Stimulated activated CD8-positive, alpha-beta memory T cell treated with anti-CD3 and anti-CD28 coated beads, Interleukin-7, amount 100 ng/mL, for 24 hours (primary cell): ENCODE measurements around the gene SLC5A11.
"Not testable (repeated sequence)": the region's sequence is repeated elsewhere in the genome, so short reads cannot be mapped to it uniquely, and the experiment has no call there.

Source experiments
- DNase-seq: peaks from one replicate; pipeline ENCODE4 v3.0.0-alpha.2; 2020; ENCODE audit warnings: low read depth

SLC5A11 gene, protein sequence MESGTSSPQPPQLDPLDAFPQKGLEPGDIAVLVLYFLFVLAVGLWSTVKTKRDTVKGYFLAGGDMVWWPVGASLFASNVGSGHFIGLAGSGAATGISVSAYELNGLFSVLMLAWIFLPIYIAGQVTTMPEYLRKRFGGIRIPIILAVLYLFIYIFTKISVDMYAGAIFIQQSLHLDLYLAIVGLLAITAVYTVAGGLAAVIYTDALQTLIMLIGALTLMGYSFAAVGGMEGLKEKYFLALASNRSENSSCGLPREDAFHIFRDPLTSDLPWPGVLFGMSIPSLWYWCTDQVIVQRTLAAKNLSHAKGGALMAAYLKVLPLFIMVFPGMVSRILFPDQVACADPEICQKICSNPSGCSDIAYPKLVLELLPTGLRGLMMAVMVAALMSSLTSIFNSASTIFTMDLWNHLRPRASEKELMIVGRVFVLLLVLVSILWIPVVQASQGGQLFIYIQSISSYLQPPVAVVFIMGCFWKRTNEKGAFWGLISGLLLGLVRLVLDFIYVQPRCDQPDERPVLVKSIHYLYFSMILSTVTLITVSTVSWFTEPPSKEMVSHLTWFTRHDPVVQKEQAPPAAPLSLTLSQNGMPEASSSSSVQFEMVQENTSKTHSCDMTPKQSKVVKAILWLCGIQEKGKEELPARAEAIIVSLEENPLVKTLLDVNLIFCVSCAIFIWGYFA

DNA sequence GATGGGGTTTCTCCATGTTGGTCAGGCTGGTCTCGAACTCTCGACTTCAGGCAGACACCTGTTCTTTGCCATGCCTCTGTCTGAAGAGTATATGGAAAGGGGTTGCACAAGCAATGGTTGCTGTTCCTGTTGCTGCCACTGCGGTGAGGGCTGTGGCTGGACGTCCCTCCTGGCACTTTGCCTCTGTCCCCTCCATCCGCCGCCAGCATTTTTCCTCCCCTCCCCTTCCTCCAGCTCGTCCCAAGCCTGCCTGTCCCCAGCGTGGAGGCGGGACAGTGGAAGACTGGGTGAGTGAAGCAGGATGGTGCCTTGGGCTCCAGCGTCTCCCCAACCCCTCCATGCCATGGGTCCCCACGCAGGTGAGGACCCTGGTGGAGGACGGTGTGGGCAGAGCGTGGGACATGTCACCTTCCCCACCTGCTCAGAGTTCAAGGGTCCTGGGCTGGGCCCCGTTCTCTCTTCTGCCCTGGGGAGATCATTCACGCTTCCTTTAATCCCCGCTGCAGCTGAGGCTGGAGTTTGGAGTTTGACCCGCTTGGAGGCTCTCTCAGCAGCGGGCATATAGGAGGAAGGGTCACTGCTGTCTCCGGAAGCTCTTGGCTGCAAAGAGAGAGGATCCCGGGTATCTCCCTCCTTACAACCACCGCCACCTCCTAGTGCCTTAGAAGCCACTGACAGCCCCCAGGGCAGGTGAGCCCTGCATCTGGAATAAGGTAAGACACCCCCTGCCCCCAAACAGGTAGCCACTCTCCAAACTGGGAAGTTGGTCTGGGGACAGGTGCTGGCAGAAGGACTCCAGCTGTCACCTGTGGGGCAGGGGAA, at the start of gene SLC5A11:
SLC5A11 (plus strand) TSS at position 238 of the 822 bp plus-strand sequence. CDS start 12,681 bp downstream, outside the sequence.
- no peak for DNase-seq

- no peak for DNase-seq
These were observed 45.2 kb upstream of the SLC5A11 start for GRCh38 chr16:24800586-24800985.

GRCh38 chr16:24801761-24802302, 43.9 kb upstream of the SLC5A11 start:
- DNase-seq = no peak

- DNase-seq = no peak
These were observed 40.3 kb upstream of the SLC5A11 start for GRCh38 chr16:24805484-24805883.

DNA sequence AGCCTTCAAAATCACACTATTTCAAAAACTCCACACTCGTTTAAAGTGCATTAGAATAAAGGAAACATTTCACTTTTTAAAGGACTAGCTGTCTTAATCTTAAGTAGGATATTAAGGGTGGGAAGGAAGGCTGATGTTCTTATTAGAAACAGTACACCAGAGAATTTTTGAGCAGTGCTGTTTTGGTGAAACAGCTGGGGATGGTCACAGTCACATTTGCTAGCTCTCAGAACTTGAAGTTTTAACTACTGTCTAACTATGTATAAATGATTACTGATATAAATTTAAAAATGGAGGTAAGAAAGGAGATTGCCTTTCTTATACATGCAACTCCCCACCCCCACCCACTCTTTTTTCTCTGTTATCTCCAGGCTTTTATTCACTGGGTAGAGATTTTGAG, 38.5 kb upstream of the SLC5A11 start:
- no peak for DNase-seq

- no peak for DNase-seq
These were observed 34.6 kb upstream of the SLC5A11 start for GRCh38 chr16:24810951-24811843.

GRCh38 chr16:24812813-24813212, 33.0 kb upstream of the SLC5A11 start:
- DNase-seq = not testable (repeated sequence)

DNA sequence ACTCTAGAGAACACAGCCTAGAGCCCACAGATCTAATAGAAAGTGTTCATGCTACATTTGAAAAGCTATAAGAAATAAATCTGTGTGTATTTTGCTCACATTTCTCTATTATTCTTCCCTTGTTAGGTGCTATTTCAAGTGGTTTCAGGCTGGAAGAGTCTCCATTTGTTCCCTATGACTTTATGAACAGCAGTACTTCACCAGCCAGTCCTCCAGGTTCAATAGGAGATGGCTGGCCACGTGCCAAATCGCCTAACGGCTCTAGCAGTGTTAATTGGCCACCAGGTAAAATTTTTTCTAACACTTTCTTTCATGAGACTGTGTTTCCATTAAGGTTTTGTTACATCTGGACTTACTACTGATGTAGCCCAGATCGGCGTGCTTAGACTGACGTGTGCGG, 30.7 kb upstream of the SLC5A11 start:
- no peak for DNase-seq

DNA sequence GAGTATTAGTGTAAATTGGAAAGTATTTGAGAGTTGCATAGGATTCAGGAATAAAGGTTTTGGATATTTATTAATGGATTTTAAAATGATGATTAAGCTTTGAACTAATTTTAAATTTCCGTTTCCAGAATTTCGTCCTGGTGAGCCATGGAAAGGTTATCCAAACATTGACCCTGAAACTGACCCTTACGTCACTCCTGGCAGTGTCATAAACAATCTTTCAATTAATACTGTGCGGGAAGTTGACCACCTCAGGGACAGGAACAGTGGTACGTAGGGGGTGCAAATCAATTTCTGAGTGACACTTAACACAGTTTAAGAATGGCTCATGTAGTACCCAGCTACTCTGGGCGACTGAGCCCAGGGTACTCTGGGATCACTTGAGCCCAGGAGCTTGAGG, 29.1 kb upstream of the SLC5A11 start:
- DNase-seq = no peak

- no peak for DNase-seq
These were observed 26.2 kb upstream of the SLC5A11 start for GRCh38 chr16:24819462-24820040.

GRCh38 chr16:24820522-24820921, 25.2 kb upstream of the SLC5A11 start:
- no peak for DNase-seq

GRCh38 chr16:24821129-24821528, 24.6 kb upstream of the SLC5A11 start:
- no peak for DNase-seq

DNA sequence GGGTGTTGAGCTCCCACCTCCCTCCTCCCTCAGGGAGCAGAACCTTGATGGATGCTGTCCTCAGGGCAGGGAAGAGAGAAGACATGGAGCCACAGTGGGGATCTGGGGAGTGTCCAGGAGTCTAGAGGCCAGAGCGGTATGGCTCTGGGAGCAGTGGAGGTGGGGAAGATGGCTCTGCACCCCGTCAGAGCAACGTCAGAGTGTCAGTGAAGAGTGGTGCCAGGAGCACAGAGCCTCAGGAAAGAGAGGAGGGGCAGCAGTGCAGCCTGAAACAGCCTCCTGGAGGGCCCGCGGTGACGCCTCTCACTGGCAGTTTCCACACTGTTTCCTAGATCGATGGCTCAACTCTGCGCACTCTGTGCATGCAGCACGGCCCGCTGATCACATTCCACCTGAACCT, 23.2 kb upstream of the SLC5A11 start:
- no peak for DNase-seq

DNA sequence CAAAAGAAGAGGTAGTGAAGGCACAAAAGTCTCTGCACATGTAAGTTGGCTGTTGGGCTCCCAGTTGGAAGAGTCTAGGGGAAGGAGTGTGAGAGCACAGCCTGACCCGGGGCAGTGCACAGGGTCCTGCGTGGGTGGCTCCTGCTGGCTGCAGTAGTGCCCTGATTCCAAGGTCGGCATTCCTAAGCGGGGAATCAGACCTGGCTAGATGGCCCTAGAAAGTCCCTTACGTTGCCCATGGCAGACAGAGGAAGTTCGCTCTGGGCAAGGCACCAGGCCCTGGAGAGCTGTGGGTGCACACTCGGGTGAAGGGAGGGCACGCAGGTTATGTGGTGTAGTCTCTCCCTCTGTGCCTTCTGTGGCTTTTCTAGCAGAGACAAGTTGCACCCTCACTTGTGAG, 22.8 kb upstream of the SLC5A11 start:
- DNase-seq = no peak

GRCh38 chr16:24825696-24826095, 20.1 kb upstream of the SLC5A11 start:
- no peak for DNase-seq

DNA sequence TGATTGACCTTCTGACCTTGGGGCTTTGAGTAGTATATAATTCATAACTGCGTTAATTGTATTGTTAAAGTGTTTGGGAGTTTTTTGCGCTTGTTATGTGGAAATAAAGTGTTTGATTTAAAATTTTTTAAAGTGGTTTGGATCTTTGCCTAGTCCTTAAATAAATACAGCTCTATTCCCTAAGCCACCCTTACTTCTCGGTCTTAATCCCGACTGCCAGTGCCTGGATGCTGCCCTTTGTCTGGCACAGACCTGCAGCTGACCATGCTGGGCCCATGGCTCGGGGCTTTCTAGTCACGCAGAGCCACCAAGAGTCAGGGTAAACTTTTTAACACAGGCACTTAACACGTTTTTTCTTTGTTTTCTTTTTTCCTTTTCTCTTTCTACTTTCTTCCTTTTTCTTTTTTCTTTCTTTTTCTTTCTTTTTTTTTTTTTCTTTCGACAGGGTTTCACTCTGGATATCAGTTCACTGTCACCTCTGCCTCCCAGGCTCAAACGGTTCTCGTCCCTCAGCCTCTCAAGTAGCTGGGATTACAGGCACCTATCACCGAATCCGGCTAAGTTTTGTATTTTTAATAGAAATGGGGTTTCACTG, 19.6 kb upstream of the SLC5A11 start:
- DNase-seq = no peak

GRCh38 chr16:24826817-24827566, 18.8 kb upstream of the SLC5A11 start:
- no peak for DNase-seq

GRCh38 chr16:24829153-24829552, 16.6 kb upstream of the SLC5A11 start:
- no peak for DNase-seq

DNA sequence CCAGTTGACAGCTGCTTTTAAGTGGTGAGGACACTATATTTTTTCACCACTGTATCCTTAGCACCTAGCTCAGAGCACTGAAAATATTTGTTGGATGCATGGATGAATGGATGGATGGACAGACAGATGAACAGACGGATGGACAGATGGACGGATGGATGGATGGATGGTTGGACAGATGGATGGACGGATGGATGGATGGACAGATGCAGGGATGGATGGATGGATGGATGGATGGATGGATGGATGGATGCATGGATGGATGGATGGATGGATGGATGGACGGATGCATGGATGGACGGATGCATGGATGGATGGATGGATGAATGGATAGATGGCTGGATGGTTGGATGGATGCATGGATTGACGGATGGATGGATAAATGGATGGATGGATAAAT, 12.4 kb upstream of the SLC5A11 start:
- no peak for DNase-seq
